ENCODE data around the gene VIT. TPM values are rescaled to one million over a fixed set of nuclear protein-coding genes. Genes with fewer than 3 reads are reported as not detected.

The VIT gene
- total and polyA plus RNA-seq, 7 experiments from 2014 or later = not detected

Other genes starting within 250 kb of the VIT start
- gene FEZ2, start 98.5 kb upstream of the VIT start, total RNA-seq = 10 to 100 TPM; 11.2 to 21.9 (median 14.0) TPM
- 1 to 10 TPM; 1.7 to 2.9 TPM for gene FEZ2, start 98.5 kb upstream of the VIT start, polyA plus RNA-seq